SK-N-MC (cell line): ENCODE results near the gene DDX6.

Source experiments
- EZH2 ChIP-seq: fragments of 200-600 bp; sonication (generic); IDR thresholded peaks from one replicate; pipeline ENCODE4 v1.6.1; 2017; ENCODE audit warnings: antibody characterized with exemption
- FOXP2 ChIP-seq: optimal IDR thresholded peaks from 2 replicates; pipeline ENCODE3; 2011; ENCODE audit warnings: mild to moderate bottlenecking, moderate library complexity; ENCODE audit not compliant: insufficient read depth; ENCODE audit errors: extremely low read length, control extremely low read depth
- POLR2AphosphoS5 ChIP-seq: IDR thresholded peaks from 2 replicates; pipeline ENCODE4 v1.6.1; 2012; ENCODE audit warnings: mild to moderate bottlenecking, low read depth, low read length, borderline replicate concordance

DNA sequence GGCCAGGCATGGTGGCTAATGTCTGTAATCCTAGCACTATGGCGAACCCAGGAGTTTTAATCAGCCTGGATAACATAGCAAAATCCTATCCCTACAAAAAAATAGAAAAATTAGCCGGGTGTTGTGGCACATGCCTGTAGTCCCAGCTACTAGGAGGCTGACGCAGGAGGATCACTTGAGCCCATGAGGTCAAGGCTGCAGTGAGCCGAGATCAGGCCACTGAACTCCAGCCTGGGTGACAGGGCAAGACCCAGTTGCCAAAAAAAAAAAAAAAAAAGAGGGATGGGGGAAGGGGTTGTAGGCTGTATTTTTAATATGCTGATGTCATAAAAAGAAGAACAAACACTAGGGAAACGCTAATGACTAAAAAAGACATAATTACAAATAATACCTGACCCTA lies 12.1 kb downstream of the DDX6 start:
- TF ChIP-seq EZH2 (no peak), POLR2AphosphoS5 (no peak), FOXP2 (no peak)
